HUES64 (cell line): ENCODE data around the gene OR13A1.

Source experiments
- H3K27ac ChIP-seq: 2 replicates; pipeline ENCODE4 v1.7.0; 2013; ENCODE audit warnings: low read depth, low read length, inconsistent platforms
- H3K27me3 ChIP-seq: 2 replicates; pipeline ENCODE4 v1.6.1; 2013; ENCODE audit warnings: mild to moderate bottlenecking, low read length; ENCODE audit not compliant: insufficient read depth
- H3K36me3 ChIP-seq: 2 replicates; pipeline ENCODE4 v1.6.1; 2013; ENCODE audit warnings: mild to moderate bottlenecking, low read length; ENCODE audit not compliant: insufficient read depth
- H3K4me1 ChIP-seq: 2 replicates; pipeline ENCODE4 v1.6.1; 2013; ENCODE audit warnings: mild to moderate bottlenecking, low read length, moderate library complexity; ENCODE audit not compliant: insufficient read depth
- H3K4me3 ChIP-seq: 2 replicates; pipeline ENCODE4 v1.5.1; 2013; ENCODE audit warnings: mild to moderate bottlenecking, low read length, moderate library complexity
- H3K9ac ChIP-seq: 2 replicates; pipeline ENCODE4 v1.6.1; 2013; ENCODE audit warnings: mild to moderate bottlenecking, low read depth, low read length
- H3K9me3 ChIP-seq: 2 replicates; pipeline ENCODE4 v1.6.1; 2013; ENCODE audit warnings: low read depth, low read length; ENCODE audit not compliant: insufficient read depth
- WGBS: fragments of 150-250, 120-280 bp; methylation state at CpG from one replicate; pipeline ENCODE4 v1.1.7; 2013; ENCODE audit warnings: missing lambda C conversion rate; 5-methylcytosine and 5-hydroxymethylcytosine counted together

The OR13A1 gene

GRCh38 chr10:45257600-45257999 lies 57.8 kb downstream of the OR13A1 start:
- H3K9me3 ChIP-seq: no peaks in the 10 kb centered on the region
- H3K27me3 ChIP-seq: no peaks in the 10 kb centered on the region
- H3K36me3 ChIP-seq: no peaks in the 10 kb centered on the region
- WGBS: 100% methylated on average over 1 of the region's 2 CpGs
- H3K27ac ChIP-seq: no peak overlapping the region
- H3K9ac ChIP-seq: no peak overlapping the region
- no peaks in the 10 kb centered on the region for H3K4me1 ChIP-seq
- no peak overlapping the region for H3K4me3 ChIP-seq

- no peaks in the 10 kb centered on the region for H3K36me3 ChIP-seq
- no peaks in the 10 kb centered on the region for H3K9me3 ChIP-seq
These were observed 59.2 kb downstream of the OR13A1 start for GRCh38 chr10:45256246-45256645.

GRCh38 chr10:45255706-45256105 lies 59.7 kb downstream of the OR13A1 start:
- 82% methylated on average over 1 of the region's 1 CpG for WGBS
- H3K27me3 ChIP-seq: no peaks in the 10 kb centered on the region
- no peak overlapping the region for H3K27ac ChIP-seq
- H3K9ac ChIP-seq: no peak overlapping the region
- no peak overlapping the region for H3K4me3 ChIP-seq
- H3K36me3 ChIP-seq: no peaks in the 10 kb centered on the region
- H3K4me1 ChIP-seq: no peaks in the 10 kb centered on the region
- no peaks in the 10 kb centered on the region for H3K9me3 ChIP-seq

More at GRCh38 chr10:45256246-45256645, 59.2 kb downstream of the OR13A1 start:
- H3K27me3 ChIP-seq: no peaks in the 10 kb centered on the region
- H3K4me3 ChIP-seq: no peak overlapping the region
- H3K4me1 ChIP-seq: no peaks in the 10 kb centered on the region
- no peak overlapping the region for H3K9ac ChIP-seq
- no peak overlapping the region for H3K27ac ChIP-seq

- Histone ChIP-seq H3K27me3 (no peaks in the 10 kb centered on the region), H3K36me3 (no peaks in the 10 kb centered on the region), H3K9ac (no peak overlapping the region), H3K4me1 (no peaks in the 10 kb centered on the region), H3K9me3 (no peaks in the 10 kb centered on the region), H3K4me3 (no peak overlapping the region), H3K27ac (no peak overlapping the region)
These were observed 60.5 kb downstream of the OR13A1 start for GRCh38 chr10:45254892-45255291.

- Histone ChIP-seq H3K4me1 (no peaks in the 10 kb centered on the region; the same call in 1 of the 2 replicates), H3K9me3 (no peaks in the 10 kb centered on the region), H3K27ac (no peak overlapping the region), H3K36me3 (no peaks in the 10 kb centered on the region), H3K9ac (no peak overlapping the region), H3K27me3 (no peaks in the 10 kb centered on the region), H3K4me3 (no peak overlapping the region)
- WGBS: 76% methylated on average over 2 of the region's 2 CpGs
These were observed 62.1 kb downstream of the OR13A1 start for GRCh38 chr10:45253183-45253914.
